KMS-11 (cell line): ENCODE results near the gene SNRNP27.
"Not testable (repeated sequence)": the region's sequence is repeated elsewhere in the genome, so short reads cannot be mapped to it uniquely, and the experiment has no call there.

Experiments
- H2AFZ ChIP-seq: fragments of 200-600 bp; sonication (generic); 2 replicates; pipeline ENCODE4 v1.6.1; 2016; ENCODE audit warnings: antibody characterized with exemption, mixed run types, low read depth
- H3K27ac ChIP-seq: fragments of 200-600 bp; sonication (generic); 2 replicates; pipeline ENCODE4 v1.6.1; 2016; ENCODE audit warnings: mild to moderate bottlenecking, mixed run types
- H3K27me3 ChIP-seq: fragments of 200-600 bp; sonication (generic); 2 replicates; pipeline ENCODE4 v1.6.1; 2017; ENCODE audit warnings: mild to moderate bottlenecking, low read depth, mixed run types, moderate library complexity; ENCODE audit not compliant: insufficient read depth
- H3K36me3 ChIP-seq: fragments of 200-600 bp; sonication (generic); 2 replicates; pipeline ENCODE4 v1.6.1; 2017; ENCODE audit warnings: mild to moderate bottlenecking, mixed run types; ENCODE audit not compliant: insufficient read depth
- H3K4me1 ChIP-seq: fragments of 200-600 bp; sonication (generic); 2 replicates; pipeline ENCODE4 v1.6.1; 2016; ENCODE audit warnings: mild to moderate bottlenecking, low read depth, mixed run types; ENCODE audit not compliant: poor library complexity, severe bottlenecking
- H3K4me2 ChIP-seq: fragments of 200-600 bp; sonication (generic); 2 replicates; pipeline ENCODE4 v1.7.0; 2016; ENCODE audit warnings: mild to moderate bottlenecking, mixed run types
- H3K4me3 ChIP-seq: fragments of 200-600 bp; sonication (generic); IDR thresholded peaks from 2 replicates; pipeline ENCODE4 v1.6.1; 2017; ENCODE audit warnings: low read depth, low read length, mixed read lengths; ENCODE audit not compliant: insufficient read depth
- H3K79me2 ChIP-seq: fragments of 200-600 bp; sonication (generic); 2 replicates; pipeline ENCODE4 v1.6.1; 2016; ENCODE audit warnings: low read depth, mixed run types; ENCODE audit not compliant: insufficient read depth
- H3K9ac ChIP-seq: fragments of 200-600 bp; sonication (generic); 2 replicates; pipeline ENCODE4 v1.6.1; 2016; ENCODE audit warnings: mild to moderate bottlenecking, mixed run types
- H4K20me1 ChIP-seq: fragments of 200-600 bp; sonication (generic); 2 replicates; pipeline ENCODE4 v1.6.1; 2016; ENCODE audit warnings: mild to moderate bottlenecking, mixed run types; ENCODE audit not compliant: insufficient read depth
- TF ChIP-seq, protein P1 (sequence below): fragments of 200-600 bp; sonication (generic); conservative IDR thresholded peaks from 2 replicates; pipeline ENCODE4 v1.6.1; 2017; ENCODE audit warnings: low read depth, mild to moderate bottlenecking, antibody characterized with exemption, low read length, moderate library complexity, mixed read lengths

The SNRNP27 gene

DNA sequence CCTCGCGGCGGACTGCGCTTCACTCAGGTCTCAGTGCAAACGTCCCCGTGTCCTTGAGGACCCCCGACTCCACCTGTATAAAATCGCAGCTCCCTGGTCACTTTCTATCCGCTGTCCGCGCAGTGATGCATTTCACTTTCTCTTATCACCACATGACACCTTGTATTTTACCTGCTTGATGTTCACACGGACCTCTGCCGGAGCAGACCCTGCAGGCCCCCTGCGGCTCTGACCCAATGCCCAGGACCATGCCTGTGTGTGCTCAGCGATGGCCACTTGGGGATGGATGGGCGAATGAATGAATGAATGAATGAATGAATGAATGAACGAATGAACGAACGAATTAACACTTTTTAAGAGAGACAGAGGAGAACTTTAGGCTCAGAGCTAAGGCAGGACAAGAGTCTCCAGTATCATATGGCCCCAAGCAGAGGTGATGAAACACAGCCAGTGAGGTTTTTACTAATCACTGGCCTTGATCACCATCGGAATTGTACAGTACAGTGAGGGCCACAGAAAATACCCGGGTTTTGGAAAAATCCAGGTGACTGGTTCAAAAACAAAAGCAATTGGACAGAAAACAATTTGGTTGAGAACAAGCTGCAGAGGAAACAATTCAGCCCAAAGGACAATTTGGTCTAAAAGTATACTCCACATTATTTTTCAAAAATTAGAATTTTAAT, 55.3 kb downstream of the SNRNP27 start:
- Histone ChIP-seq H2AFZ (no peak overlapping the region), H3K79me2 (no peaks in the 10 kb centered on the region), H3K4me1 (peaks cover 9% of the 10 kb centered on the region), H3K9ac (no peak overlapping the region), H3K27ac (no peak overlapping the region), H3K27me3 (no peaks in the 10 kb centered on the region), H3K4me3 (no peak overlapping the region), H3K4me2 (no peak overlapping the region), H3K36me3 (no peaks in the 10 kb centered on the region), H4K20me1 (no peaks in the 10 kb centered on the region)
- TF ChIP-seq, protein P1, sequence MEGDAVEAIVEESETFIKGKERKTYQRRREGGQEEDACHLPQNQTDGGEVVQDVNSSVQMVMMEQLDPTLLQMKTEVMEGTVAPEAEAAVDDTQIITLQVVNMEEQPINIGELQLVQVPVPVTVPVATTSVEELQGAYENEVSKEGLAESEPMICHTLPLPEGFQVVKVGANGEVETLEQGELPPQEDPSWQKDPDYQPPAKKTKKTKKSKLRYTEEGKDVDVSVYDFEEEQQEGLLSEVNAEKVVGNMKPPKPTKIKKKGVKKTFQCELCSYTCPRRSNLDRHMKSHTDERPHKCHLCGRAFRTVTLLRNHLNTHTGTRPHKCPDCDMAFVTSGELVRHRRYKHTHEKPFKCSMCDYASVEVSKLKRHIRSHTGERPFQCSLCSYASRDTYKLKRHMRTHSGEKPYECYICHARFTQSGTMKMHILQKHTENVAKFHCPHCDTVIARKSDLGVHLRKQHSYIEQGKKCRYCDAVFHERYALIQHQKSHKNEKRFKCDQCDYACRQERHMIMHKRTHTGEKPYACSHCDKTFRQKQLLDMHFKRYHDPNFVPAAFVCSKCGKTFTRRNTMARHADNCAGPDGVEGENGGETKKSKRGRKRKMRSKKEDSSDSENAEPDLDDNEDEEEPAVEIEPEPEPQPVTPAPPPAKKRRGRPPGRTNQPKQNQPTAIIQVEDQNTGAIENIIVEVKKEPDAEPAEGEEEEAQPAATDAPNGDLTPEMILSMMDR: no peak

DNA sequence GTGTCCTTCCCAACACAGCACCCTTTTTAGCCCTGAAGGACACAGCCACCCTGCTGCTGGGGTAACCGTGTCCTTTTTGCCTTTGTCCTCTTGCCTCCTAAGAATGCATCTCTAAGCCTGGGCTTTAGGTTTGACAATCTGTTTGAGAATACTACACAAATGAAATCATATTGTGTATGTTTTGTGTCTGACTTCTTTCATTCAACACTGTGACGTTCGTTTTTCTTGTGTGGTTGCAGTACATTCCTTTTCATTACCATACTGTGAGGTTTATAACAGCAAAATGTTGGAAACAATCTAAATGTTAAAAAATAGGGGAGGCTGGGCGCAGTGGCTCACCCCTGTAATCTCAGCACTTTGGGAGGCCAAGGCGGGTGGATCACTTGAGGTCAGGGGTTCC, 56.5 kb downstream of the SNRNP27 start:
- H4K20me1 ChIP-seq: no peaks in the 10 kb centered on the region
- H3K9ac ChIP-seq: no peak overlapping the region
- no peak overlapping the region for H2AFZ ChIP-seq
- no peak overlapping the region for H3K4me3 ChIP-seq
- no peak overlapping the region for H3K4me2 ChIP-seq
- no peaks in the 10 kb centered on the region for H3K79me2 ChIP-seq
- TF ChIP-seq, protein P1: no peak
- H3K4me1 ChIP-seq: peaks cover 9% of the 10 kb centered on the region
- H3K27ac ChIP-seq: no peak overlapping the region
- no peaks in the 10 kb centered on the region for H3K27me3 ChIP-seq
- no peaks in the 10 kb centered on the region for H3K36me3 ChIP-seq

DNA sequence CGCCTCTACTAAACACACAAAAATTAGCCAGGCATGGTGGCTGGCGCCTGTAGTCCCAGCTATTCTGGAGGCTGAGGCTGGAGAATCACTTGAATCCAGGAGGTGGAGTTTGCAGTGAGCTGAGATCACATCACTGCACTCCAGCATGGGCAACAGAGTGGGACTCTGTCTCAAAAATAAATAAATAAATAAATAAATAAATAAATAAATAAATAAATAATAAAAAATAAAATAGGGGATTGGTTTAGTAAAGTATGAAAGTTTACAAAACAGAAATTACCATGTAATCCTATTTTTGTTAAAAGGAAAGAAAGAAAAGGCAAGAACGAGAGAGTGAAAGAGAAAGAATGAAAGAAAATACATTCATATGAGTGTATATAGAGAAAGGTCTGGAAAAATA, 56.9 kb downstream of the SNRNP27 start:
- not testable (repeated sequence) for H3K4me1 ChIP-seq, H2AFZ ChIP-seq, H3K36me3 ChIP-seq, H4K20me1 ChIP-seq, H3K79me2 ChIP-seq, H3K9ac ChIP-seq, H3K4me3 ChIP-seq, H3K27ac ChIP-seq, H3K4me2 ChIP-seq, H3K27me3 ChIP-seq

DNA sequence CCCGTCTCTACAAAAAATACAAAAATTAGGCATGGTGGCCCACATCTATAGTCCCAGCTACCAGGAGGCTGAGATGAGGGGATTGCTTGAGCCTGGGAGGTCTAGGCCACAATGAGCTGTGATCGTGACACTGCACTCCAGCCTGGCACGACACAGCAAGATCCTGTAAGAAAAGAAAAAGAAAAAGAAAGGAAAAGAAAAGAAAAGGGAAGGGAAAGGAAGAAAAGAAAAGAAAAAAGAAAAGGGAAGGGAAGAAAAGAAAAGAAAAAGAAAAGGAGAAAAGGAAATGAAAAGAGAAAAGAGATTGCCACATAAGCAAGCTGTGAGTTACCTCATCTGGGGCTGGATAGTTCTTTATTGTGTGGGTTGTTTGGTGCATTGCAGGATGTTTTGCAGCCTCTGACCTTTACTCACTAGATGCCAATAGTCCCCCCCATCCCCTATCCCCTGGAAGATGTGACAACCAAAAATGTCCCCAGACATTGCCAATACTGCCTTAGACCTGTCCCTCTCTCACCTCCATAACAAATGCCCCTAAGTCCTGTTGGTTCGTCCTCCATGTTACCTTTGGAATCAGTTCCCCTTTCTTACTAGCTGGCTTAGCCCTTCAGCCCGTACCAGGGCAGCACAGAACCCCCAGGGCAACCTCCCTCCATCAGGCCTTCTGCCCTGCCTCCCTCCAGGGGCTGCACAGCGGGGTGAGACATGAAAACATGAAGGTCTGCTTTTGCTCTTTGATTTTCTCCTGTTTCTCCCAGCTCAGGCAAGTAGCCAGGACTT, 58.8 kb downstream of the SNRNP27 start:
- H3K27ac ChIP-seq: no peak overlapping the region
- H3K9ac ChIP-seq: no peak overlapping the region
- no peak overlapping the region for H3K4me2 ChIP-seq
- no peaks in the 10 kb centered on the region for H4K20me1 ChIP-seq
- H3K4me1 ChIP-seq: no peaks in the 10 kb centered on the region
- no peak overlapping the region for H2AFZ ChIP-seq
- TF ChIP-seq, protein P1: no peak
- no peaks in the 10 kb centered on the region for H3K79me2 ChIP-seq
- H3K36me3 ChIP-seq: no peaks in the 10 kb centered on the region
- no peaks in the 10 kb centered on the region for H3K27me3 ChIP-seq
- H3K4me3 ChIP-seq: no peak overlapping the region

DNA sequence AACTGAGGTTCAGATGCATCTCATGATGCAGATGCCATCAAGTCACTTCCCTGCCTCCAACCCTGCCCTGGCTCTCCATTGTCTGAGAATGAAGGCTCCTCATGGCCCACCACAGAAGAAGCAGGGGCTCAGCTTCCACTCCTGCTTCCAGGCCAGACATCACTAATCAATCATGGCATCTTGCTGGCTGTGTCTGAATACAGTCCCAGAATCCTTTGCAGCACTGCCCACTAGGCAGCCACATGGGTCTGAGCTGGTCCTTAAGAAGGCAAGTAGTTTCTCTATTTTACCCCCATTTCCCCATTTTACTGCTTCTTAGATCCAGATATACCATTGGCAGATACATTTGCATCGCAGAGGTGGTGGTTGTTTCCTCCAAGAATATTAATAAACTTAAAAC, 60.3 kb downstream of the SNRNP27 start:
- Histone ChIP-seq H3K9ac (no peak overlapping the region), H3K4me3 (no peak overlapping the region), H3K27ac (no peak overlapping the region), H3K27me3 (no peaks in the 10 kb centered on the region), H4K20me1 (no peaks in the 10 kb centered on the region), H3K4me2 (no peak overlapping the region), H3K4me1 (peaks cover 4% of the 10 kb centered on the region), H3K79me2 (no peaks in the 10 kb centered on the region), H2AFZ (no peak overlapping the region), H3K36me3 (no peaks in the 10 kb centered on the region)
- TF ChIP-seq, protein P1: no peak
